Keratinocyte (primary cell): ENCODE data around the gene CCDC141.

Experiments
- EZH2 ChIP-seq: IDR thresholded peaks from one replicate; pipeline ENCODE4 v1.6.1; 2012; ENCODE audit warnings: inconsistent platforms, mild to moderate bottlenecking, low read length, moderate library complexity
- TF ChIP-seq, protein P1 (sequence below), 3 experiments: IDR thresholded peaks in 1 of 3; conservative IDR thresholded peaks in 1 of 3; optimal IDR thresholded peaks in 1 of 3; 2 replicates in 2 of 3; 3 replicates in 1 of 3; pipeline versions ENCODE3 to v1.5.1; 2011; ENCODE audit warnings: low read length in 3 of 3, mild to moderate bottlenecking in 3 of 3, moderate library complexity in 2 of 3, control low read depth in 1 of 3, inconsistent platforms in 1 of 3; ENCODE audit not compliant: insufficient read depth in 2 of 3; ENCODE audit errors: extremely low read depth in 1 of 3

DNA sequence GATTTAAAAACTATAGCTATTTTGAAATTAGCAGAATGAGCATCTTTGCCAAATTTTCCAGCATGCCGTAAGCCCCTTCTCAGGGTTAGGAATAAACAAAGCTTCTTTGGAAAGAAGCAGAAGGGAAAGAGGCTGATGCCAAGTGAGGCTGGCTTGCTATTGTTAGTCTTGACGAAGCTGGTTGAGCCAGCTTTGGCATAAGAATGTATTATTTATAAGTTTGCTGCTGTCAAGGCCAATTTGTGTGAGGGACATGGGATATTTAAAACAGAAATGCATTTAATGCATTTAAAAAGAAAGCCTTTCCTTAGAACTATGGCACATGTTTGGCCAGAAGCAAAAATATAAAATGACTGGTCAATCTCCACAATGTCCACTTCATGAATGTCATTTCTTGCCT, 190.2 kb downstream of the CCDC141 start:
- TF ChIP-seq, protein P1, sequence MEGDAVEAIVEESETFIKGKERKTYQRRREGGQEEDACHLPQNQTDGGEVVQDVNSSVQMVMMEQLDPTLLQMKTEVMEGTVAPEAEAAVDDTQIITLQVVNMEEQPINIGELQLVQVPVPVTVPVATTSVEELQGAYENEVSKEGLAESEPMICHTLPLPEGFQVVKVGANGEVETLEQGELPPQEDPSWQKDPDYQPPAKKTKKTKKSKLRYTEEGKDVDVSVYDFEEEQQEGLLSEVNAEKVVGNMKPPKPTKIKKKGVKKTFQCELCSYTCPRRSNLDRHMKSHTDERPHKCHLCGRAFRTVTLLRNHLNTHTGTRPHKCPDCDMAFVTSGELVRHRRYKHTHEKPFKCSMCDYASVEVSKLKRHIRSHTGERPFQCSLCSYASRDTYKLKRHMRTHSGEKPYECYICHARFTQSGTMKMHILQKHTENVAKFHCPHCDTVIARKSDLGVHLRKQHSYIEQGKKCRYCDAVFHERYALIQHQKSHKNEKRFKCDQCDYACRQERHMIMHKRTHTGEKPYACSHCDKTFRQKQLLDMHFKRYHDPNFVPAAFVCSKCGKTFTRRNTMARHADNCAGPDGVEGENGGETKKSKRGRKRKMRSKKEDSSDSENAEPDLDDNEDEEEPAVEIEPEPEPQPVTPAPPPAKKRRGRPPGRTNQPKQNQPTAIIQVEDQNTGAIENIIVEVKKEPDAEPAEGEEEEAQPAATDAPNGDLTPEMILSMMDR (optimal IDR thresholded peaks at IDR 0.05 in 1 of 3, IDR thresholded peaks at IDR 0.05 in 1 of 3, conservative IDR thresholded peaks at IDR 0.05 in 1 of 3; ENCODE audit: extremely low read depth in 1 of 3, insufficient read depth in 2 of 3, low read length in 3 of 3) = no peak
- no peak for TF ChIP-seq EZH2
